H1 (cell line): ENCODE measurements around the gene G2E3. TPM values are rescaled to one million over a fixed set of nuclear protein-coding genes. Genes with fewer than 3 reads are reported as not detected.

Experiments used
- ASH2L ChIP-seq: fragments of 200-600, 300-600 bp; sonication (generic); IDR thresholded peaks from one replicate; pipeline ENCODE4 v1.7.1; 2017; ENCODE audit warnings: low read length
- MAFK ChIP-seq: IDR thresholded peaks from 2 replicates; pipeline ENCODE4 v1.6.1; 2012; ENCODE audit warnings: low read depth, mild to moderate bottlenecking, improper control_type of control experiment, low read length
- NRF1 ChIP-seq: IDR thresholded peaks from 2 replicates; pipeline ENCODE4 v1.6.1; 2011; ENCODE audit warnings: mild to moderate bottlenecking, low read depth, low read length, improper control_type of control experiment
- POU5F1 ChIP-seq: IDR thresholded peaks from 2 replicates; pipeline ENCODE4 v1.6.1; 2011; ENCODE audit warnings: low read depth, mild to moderate bottlenecking, low read length, moderate library complexity
- TAF1 ChIP-seq: IDR thresholded peaks from 2 replicates; pipeline ENCODE4 v1.6.1; 2011; ENCODE audit warnings: mild to moderate bottlenecking, low read depth, low read length
- TEAD4 ChIP-seq: IDR thresholded peaks from 2 replicates; pipeline ENCODE4 v1.6.1; 2012; ENCODE audit warnings: low read depth, low read length, inconsistent platforms, mixed read lengths
- polyA plus RNA-seq, 7 experiments: library from polyadenylated mRNA; depleted of rRNA in 3 of 7; stranded (reverse) in 5 of 7; unstranded in 2 of 7; fragments of >200 nt in 5 of 7; fragments of 200-250 nt in 2 of 7; gene quantifications; 1 replicate in 5 of 7; 2 replicates in 1 of 7; 4 replicates in 1 of 7; pipeline versions ENCODE4 v1.2.1 to v1.2.3, GENCODE V29; 2011 to 2013; ENCODE audit warnings: missing spikeins in 2 of 7, mixed read lengths in 2 of 7
- total RNA-seq: library from RNA; stranded (reverse); fragmentation: NEBNext Ultra II Directional; extraction: Animal tissue kit (Norgen Biotek cat#: 25700); gene quantifications from 2 replicates; pipeline ENCODE4 v1.2.1, GENCODE V29; 2021

The G2E3 gene
- total and polyA plus RNA-seq, 2 of the 8 experiments (the other 6 are each of a cell fraction or from before 2014, with no cell fraction given) = 9.2 to 72.0 TPM

- TF ChIP-seq MAFK (no peak), TEAD4 (no peak), TAF1 (no peak), ASH2L (no peak), NRF1 (no peak), POU5F1 (no peak)
Measured at GRCh38 chr14:30588873-30589272, 29.9 kb downstream of the G2E3 start (continued).
